ENCODE measurements around the gene GRID1.

GRCh38 chr10:86077271-86077670 is 289.3 kb downstream of the GRID1 start:
- TF ChIP-seq CTCF (conservative IDR thresholded peaks at IDR 0.05; ENCODE audit: low read depth, low read length): no peak
- no peak for TF ChIP-seq EZH2 (IDR thresholded peaks at IDR 0.05; ENCODE audit: low read length, unreplicated experiment)

Data from PC-3 (cell line).